G401 (cell line): Measurements from ENCODE around the gene ANKH. TPM values are rescaled to one million over a fixed set of nuclear protein-coding genes. Genes with fewer than 3 reads are reported as not detected.
"Not testable (repeated sequence)": the region's sequence is repeated elsewhere in the genome, so short reads cannot be mapped to it uniquely, and the experiment has no call there.

Experiments
- DNase-seq: peaks from one replicate; pipeline ENCODE4 v3.0.0-alpha.2; 2015; ENCODE audit warnings: low spot score
- in situ Hi-C: cut with HindIII; loops from 2 replicates; pipeline ENCODE4 v1.10.0; 2016; ENCODE audit warnings: low sequenced_read_pairs, mixed read lengths
- total RNA-seq: library from RNA; depleted of rRNA; stranded (reverse); fragments of >200 nt; shearing (Covaris generic); gene quantifications from 2 replicates; pipeline ENCODE4 v1.2.3, GENCODE V29; 2014

The ANKH gene
- total RNA-seq, 1 experiment from 2014 or later, result 0.68 TPM

DNA sequence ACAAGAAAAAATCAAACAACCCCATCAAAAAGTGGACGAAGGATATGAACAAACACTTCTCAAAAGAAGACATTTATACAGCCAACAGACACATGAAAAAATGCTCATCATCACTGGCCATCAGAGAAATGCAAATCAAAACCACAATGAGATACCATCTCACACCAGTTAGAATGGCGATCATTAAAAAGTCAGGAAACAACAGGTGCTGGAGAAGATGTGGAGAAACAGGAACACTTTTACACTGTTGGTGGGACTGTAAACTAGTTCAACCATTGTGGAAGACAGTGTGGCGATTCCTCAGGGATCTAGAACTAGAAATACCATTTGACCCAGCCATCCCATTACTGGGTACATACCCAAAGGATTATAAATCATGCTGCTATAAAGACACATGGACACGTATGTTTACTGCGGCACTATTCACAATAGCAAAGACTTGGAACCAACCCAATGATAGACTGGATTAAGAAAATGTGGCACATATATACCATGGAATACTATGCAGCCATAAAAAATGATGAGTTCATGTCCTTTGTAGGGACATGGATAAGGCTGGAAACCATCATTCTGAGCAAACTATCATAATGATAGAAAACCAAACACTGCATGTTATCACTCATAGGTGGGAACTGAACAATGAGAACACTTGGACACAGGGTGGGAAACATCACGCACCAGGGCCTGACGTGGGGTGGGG is 34.0 kb downstream of the ANKH start:
- in situ Hi-C loops, result not testable (repeated sequence)

DNA sequence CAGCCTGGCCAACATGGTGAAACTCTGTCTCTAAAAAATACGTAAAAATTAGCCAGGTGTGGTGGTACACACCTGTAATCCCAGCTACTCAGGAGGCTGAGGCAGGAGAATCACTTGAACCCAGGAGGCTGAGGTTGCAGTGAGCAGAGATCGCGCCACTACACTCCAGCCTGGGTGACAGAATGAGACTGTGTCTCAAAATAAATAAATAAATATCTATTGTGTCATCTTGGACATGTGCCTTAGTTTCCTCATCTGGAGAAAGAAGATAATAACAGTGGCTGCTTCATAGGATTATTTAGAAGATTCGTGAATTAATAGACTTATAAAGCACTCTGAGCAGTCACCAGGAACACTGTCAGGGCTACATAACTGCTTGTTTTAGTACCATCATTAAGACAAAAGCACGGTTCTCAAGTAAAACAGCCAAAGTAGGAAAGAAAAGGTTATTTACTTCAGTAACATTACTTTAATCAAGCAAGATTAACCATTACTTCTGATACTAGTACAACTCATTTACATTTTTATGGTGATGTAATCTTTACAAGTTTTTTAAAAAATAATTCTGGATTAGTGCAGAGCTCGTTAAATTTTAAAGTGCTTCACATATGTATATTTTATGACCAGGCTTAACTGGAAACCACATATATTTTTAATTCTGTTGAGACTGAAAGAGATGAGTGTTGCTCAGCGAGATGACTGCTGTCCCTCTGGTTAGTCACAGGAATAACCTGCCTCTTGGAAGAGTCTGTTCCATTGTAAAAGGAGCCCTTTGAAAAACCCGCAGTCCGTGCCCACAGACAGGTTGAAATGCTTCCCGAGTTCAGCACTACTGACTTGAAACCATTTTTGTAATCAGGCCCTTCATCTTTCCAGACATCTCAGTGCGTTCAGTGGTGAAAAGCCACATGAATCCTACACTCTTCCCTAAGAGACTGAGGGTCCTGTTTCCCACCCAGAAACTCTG is 36.7 kb downstream of the ANKH start:
- DNase-seq, result peak; percentile 71
- in situ Hi-C loops, result no loop called here

More for the DNA sequence above, 34.0 kb downstream of the ANKH start:
- DNase-seq, result not testable (repeated sequence)

DNA sequence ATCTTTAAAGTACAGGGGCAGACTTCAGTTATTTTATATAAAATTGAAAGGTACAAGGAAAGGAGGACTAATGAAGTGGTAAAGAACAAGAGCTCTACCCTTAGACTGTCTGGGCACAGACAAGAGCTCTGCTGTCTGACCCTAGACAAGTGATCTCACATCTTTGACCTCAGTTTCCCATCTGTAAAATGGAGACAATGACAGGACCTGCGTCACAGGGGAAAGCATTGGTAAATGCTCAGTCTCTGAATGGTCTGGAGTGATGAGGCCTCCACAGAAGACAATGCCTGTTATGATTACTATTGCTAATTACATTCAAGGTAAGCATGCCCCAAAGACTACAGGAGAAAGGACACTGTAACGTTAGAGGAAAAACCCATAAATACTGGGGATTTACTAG is 37.5 kb downstream of the ANKH start:
- DNase-seq, result no peak
- in situ Hi-C loops, result no loop called here

DNA sequence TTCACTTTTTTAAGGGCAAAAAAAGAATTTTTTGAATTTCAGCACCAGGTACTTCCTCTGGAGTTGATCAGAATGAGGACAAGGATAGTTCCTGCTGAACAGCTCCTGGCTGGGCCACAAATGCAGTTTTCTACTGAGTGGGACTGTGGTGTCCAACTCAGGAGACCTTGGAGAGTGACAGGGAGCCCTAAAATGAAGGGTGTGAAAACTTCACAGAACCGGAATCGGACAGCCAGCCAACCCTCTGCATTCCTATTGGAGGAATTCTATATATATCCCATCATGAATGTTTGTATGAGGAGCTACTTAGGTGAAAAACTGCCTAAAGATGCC is 40.6 kb downstream of the ANKH start:
- in situ Hi-C loops, result no loop called here

DNA sequence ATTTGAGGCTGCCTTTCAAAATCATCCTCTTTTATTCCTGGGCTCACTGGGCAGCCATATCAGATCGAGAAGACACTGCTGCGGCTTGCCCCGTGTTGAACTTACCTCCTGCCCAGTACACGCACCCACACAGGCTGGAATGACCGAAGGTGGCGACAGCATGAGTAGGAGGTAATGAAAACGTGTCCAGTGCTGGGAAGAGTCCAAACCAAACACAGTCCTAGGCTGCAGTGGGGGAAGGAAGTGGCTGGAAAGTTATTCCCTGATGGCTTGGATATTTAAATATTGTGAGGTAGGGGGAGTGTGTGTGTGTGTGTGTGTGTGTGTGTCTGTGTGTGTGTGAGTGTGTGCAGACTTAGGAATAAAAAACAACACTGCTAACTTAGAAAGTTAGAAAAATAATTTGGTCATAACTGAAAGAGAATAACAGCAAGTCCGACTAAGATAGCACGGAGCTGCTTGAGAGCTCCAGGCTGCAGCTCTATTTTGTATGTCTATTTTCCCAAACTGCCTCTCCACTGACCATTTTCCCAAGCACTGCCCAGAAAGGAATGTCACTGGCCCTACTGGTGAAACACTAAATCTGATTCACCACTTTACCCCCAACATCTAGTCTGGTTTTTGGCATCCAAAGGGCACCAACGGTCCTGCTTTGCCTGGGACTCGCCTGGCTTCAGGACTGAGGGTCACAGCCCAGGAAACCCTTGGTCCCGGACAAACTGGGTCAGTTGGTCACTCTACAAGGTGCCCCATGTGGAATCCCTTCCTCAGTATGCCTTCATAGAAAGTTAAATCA is 41.2 kb downstream of the ANKH start:
- DNase-seq, result peak; percentile 48
- in situ Hi-C loops, result no loop called here

More for the DNA sequence above, 40.6 kb downstream of the ANKH start:
- no peak for DNase-seq

DNA sequence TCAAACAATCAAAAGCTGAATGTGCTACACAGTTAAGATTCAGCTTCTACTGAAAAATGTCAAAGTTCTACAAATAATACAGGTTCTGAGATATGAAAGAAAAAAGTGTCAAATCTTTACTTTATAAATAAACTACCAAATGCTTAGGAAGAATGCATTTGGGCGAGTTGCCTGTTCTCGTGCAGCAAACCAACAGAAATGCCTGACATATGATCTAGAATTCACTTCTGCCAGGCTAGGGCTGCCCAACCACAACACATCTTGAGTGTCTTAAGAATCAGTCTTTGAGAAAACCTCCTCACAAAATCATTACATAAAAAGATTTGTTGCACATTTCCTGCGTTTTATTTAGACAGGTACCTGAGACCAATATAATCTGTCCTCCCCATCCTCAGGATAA is 42.2 kb downstream of the ANKH start:
- in situ Hi-C loops, result no loop called here

DNA sequence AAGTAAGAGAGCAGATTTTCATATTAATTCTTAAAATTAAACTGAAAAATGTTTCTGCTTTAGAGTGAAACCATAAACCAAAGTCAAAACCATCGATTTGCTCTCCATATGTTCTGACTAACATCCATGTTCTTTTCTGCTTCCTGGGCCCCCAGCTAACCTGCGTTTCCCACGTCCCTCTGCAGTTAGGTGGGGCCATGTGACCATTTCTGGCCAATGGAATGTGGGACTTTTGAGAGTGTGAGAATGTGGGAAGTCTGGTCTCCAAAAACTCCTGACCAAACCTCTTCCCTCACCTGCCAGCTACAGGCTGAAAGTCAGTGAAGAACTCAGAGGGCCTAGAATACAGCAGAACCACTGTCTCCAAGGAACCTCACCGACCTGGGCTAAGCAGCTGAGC is 44.9 kb downstream of the ANKH start:
- in situ Hi-C loops, result no loop called here
- DNase-seq, result no peak

More for the DNA sequence above, 42.2 kb downstream of the ANKH start:
- peak; percentile 65 for DNase-seq

DNA sequence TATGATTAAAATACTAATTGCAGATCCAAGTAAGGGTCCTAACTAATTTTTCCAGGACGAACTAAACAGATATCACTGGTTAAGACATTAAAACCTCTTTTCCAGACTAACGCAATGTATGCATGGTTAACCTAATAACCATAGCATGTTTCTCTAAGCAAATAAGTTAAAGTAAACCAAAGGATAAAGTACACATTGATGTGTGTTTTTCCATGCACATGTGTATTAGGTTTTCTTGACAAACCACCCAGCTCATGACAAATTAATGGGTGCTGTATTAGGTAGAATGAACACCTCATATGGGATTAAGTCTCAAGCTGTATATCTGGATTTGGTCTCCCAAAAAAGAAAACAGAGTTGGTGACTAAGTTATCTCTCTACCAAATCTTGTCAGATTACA is 45.6 kb downstream of the ANKH start:
- in situ Hi-C loops, result no loop called here

DNA sequence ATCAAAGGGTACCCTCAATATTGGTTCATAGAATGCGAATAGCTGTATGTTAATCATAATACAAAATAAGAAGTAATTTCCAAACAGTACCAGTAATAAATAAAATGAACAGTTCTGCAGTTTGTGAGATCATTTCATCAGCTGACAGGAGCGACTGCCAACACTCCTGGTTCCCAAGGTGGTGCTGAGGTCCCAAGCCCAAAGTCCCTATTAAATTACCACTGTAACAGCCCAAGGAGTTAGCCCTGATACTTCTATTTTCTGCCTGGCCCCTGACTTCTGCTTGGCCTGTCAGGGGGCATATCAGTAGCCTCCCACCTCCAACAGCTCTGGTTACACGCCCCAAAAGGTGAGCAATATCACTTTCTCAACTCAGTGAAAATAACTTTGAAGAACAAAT is 47.1 kb downstream of the ANKH start:
- in situ Hi-C loops, result no loop called here

More for the DNA sequence above, 45.6 kb downstream of the ANKH start:
- DNase-seq, result no peak

DNA sequence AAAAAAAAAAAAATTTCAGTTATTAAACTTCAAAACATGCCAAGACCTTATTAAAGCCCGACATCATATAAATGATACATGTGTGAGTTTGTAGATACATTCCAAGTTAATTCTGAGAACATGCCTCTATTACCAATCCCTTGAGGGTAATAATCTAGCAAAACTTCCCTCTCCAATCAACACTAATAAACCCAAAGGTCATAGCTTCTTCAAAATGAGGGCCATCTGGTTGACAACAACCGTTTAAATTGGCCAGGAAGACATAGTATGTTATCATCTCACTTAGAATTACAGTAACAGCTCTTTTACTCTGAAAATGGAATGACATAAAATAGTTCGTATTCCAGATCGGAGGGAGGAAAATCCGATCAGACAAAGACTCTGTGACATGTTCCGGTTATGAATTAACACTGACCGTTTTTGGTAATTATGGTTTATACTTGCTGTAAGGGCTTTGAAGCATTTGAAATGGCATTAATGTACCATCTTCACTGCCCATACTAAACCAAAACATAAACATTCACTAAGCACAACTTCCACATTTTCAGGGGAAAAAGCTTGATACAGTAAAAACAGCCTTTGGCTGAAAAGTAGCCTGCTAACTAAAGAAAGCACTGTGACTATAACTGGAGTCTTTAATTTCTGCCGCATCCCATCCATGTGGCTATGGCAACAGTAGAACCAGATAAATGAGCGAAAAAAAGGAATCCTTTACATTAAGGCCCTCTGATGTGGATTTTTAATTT is 50.3 kb downstream of the ANKH start:
- DNase-seq, result peak; percentile 44
- in situ Hi-C loops, result no loop called here

More for the DNA sequence above, 47.1 kb downstream of the ANKH start:
- no peak for DNase-seq

DNA sequence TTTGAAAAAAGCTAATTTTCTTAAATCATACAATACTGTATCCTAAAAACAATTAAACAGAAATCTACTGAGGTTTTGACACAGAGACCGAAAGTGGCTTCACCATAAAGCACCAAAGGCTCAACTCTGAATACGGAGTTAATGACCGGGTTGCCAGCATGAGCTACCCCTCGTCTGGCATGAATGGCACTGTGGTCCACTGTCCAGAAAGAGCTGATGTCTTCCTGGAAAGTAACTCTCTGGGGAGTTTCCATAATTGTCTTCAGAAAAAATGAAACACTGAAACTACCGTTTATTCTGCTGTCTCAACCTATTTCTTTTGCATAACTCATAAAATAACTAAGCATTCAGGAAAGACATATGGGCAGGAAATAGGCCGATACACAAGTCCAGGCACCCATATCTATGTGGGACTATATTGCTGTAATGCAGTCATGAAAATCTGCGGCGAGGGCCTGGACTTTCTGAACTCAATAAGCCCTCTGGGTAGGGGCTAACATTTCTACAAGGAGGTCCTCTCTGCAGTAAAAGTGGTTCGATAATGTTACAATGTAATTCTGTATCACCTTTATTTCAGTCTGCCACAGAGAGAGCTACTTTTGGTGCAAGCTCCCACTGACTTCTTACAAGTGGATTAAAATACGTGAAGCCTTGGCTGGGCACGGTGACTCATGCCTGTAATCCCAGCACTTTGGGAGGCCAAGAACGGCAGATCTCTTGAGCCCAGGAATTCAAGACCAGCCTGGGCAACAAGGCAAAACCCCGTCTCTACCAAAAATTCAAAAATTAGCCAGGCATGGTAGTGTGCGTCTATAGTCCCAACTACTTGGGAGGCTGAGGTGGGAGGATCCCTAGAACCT is 52.4 kb downstream of the ANKH start:
- DNase-seq, result no peak
- in situ Hi-C loops, result no loop called here

DNA sequence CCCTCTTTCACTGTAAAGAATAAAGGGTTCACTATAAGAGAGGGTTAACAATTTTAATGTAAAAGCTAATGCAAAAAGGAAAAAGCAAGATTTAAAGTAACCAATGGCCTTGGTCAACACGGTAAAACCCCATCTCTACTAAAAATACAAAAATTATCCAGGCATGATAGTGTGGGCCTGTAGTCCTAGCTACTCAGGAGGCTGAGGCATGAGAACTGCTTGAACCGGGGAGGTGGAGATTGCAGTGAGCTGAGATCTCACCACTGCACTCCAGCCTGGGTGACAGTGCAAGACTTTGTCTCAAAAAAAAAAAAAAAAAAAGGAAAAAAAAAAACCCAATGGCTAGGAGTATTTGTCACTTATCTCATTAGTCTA is 53.8 kb downstream of the ANKH start:
- in situ Hi-C loops, DNase-seq: not testable (repeated sequence)

DNA sequence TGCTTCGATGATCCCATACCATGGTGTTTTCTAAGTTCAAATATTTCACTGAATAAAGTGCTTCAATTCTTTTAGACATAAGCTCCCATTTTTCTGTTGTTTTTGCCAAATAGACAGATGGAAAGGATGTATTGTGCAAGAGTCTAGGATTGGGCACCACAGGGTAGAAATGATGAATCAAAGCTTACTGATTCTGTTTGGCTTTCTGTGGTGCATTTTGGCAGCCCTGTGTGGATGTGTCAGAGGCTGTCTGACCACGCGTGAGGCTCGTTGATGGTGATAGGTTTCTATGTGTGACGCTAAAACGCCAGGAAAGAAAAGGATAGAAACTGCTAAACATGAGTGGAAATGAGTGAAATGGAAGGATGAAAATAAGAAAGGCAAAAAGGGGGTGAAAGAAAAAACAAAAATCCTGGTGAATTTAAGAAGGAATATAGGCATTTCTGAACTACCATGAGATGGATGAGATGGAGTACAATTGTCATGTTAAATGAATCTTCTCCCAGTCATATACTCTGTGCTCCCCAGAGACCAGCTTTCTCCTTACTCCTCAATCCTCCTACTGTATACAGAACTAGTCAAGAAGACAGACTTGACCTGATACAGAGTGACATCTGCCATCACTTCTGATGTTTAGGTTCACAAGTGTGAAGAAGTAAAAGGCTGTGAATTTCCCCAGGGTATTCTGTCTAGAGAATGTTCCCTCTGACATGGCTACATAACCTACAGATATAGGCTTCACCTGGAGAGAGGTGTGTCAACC is 54.4 kb downstream of the ANKH start:
- peak; percentile 97 for DNase-seq
- in situ Hi-C loops, result no loop called here

DNA sequence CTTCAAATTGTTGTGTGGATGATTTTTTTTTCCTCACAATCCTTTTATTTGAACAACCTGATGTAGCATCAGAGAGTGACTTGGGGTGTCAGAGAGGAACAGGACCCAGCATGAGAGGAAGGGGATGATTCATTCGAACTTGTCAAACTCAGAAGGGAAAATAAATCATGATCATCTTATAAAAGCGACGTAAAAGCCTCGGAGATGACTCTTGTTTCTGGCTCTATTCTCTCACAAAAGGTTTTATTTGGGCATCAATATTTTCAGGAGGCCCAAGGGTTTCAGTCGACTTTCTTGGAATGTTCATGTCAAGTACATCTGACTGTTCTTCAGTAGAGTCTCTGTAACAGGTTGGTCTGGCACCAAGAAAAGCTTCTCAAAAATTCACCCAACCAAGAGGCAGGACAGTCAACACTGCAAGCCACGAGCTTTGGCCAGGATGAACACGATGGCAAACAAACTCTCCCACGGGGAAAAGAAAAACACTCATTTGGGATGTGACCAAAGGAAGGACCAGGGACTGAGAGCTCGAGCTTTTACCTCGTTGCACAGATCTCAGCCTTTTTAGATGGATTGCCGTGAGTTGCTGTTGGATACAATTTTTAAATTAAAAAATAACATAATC is 55.1 kb downstream of the ANKH start:
- DNase-seq, result peak; percentile 88
- in situ Hi-C loops, result no loop called here

DNA sequence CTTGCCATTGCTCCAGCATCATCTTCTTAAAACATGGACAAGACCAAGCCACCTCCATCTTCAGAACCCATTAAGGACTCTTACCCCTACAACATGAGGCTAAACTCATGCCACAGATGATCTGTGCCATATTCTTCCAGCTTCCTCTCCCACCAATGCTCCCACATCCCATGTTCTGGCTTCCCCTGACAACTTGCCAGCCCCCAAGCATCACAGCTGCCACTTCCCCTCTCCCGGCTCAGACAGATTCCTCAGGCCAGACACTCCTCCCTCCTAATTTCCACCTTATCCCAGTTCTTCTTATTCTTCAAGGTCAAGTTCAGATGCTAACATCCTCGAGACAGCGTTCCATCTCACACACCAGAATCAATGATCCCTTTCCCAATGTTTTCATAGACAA is 57.8 kb downstream of the ANKH start:
- in situ Hi-C loops, result no loop called here
- peak; percentile 50 for DNase-seq

DNA sequence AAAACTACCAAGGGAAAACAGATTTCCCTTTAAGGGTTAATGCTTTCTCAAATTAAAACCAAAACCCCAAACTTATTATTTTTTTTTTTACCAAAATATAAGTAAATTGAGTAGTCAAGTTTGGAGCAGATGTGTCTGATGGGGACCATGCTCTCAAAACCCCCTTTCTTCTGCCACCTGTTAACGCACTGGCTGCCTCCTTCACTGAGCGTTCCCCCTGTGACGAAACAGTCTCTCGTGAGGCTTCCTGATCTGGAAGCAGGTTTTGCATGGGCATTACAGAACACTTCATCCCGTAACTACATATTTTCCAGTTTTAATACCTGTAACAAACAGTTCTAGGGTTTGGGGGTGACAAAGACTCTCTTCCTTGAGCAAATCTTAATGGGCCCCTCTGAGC is 59.4 kb downstream of the ANKH start:
- DNase-seq, result no peak
- in situ Hi-C loops, result no loop called here
